Activated CD4-positive, CD25-positive, alpha-beta regulatory T cell treated with anti-CD3 and anti-CD28 coated beads, Interleukin-2, amount 50 U/mL, for 16 hours (primary cell): ENCODE measurements around the gene EYA4.

Source experiments
- DNase-seq: peaks from one replicate; pipeline ENCODE4 v3.0.0-alpha.2; 2020; ENCODE audit warnings: low read depth, low spot score

Gene EYA4

DNA sequence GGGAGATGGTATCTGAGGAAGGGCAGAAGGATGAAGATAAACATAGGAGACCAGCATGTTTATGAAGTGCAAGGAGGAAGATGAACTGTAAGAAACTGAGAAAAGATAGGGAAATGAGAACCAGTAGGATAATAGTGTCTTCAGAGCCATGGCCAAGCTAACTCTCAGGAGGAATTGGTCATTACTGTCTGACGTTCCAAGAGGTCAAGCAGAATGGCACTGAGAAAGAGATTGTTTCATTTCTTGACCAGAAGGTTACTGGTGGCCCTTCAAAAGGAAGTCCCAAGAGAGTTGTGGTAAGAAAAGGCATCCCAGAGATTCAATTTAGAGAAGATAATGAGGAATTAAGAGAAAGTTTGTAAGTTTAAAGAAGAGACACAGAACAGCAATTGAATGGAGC, 47.5 kb downstream of the EYA4 start:
- no peak for DNase-seq

- no peak for DNase-seq
Observed at GRCh38 chr6:133289733-133290306, 48.7 kb downstream of the EYA4 start.

GRCh38 chr6:133290930-133291329, 49.8 kb downstream of the EYA4 start:
- DNase-seq, result no peak

DNA sequence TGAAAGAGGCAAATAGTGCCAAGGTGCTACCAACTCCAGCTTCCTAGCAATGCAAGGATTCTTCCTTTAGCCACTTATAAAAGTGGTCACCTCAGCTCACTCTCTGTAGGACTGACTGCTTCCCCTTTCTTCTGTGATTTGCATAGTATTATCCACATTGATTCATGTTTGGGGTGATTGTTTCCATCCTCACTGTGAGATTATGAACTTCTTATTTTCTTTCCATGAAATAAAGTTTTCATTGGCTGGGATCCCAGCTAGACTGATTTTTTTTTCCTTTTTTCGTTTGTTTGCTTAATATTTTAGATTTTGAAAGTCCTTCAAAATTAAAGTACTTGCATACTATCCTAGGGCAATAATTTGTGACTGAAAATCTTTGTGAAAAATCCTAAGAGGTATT, 50.5 kb downstream of the EYA4 start:
- DNase-seq, result no peak

DNA sequence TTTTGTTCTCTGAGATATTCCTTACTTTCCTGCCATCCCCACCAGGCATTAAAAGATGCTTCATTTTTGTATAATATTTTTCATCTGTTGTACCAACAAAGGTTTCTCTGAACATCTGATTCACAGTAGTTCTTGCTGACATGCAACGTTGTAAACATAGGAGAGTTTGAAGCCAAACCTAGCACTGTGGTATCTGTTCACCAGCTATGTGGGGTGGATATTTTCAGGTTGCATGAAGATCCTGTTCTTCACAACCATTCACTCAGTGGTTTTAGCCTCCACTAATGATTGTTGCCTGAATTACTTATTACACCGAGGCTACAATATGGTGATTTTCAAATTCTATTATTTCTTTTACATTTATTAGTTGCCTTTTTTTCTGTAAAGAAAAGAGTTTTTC, 56.5 kb downstream of the EYA4 start:
- no peak for DNase-seq

GRCh38 chr6:133298335-133298734, 57.2 kb downstream of the EYA4 start:
- no peak for DNase-seq

DNA sequence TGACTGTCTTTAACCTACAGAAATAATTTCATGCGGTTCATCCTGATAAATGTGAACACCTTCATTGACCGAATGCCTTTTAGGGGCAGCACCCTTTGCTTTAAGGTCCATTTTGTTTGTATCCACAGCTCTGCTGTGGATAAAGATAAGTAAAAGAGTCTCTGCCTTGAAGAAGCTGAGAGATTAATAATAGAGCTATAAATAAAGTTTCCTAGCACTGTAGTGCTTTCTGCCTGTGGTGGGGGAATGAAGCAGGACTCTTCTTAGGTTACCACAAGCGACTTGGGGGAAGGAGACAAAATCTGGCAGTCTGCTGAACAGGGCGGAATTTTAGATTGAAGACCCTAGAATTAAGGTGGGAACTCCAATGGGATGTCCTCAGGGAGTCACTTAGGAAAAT, 57.6 kb downstream of the EYA4 start:
- no peak for DNase-seq

DNA sequence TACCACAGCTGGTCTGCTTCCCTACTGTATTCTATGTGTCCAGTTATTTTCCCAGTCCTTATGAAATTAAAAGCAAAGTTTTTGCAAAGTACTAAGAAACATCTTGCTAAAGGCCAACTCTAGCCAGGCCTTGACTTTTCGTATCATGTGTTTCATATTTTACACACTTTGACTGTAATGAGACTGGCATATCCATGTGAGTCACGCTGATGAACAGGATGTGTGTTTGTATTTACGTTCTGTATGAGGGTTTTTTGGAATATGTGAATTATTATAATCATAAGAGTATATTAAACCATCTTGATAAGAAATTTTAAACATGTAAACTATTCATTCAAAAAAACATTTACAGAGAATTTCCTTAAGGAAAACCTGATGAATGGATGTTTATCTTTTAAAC, 59.7 kb downstream of the EYA4 start:
- no peak for DNase-seq

DNA sequence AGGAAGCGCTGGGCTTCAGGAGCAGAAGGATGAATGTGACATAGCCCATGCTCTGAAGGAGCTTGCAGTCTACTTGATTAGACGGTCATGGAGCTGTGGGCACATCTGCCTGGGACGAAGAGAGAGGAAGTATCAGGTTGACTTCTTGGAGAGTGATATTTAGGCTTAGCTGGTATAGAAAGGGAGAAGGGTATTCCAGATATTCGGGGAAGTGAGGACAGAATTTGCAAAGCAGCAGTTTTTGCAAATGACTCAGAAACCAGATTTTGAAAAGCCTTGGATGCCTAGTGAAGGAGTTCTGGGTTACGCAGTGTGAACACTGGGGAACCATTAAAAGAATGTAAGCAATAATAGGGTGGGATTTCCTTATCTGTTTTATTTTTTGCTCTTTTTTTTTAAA, 60.7 kb downstream of the EYA4 start:
- no peak for DNase-seq

GRCh38 chr6:133306931-133307330, 65.8 kb downstream of the EYA4 start:
- DNase-seq, result no peak

DNA sequence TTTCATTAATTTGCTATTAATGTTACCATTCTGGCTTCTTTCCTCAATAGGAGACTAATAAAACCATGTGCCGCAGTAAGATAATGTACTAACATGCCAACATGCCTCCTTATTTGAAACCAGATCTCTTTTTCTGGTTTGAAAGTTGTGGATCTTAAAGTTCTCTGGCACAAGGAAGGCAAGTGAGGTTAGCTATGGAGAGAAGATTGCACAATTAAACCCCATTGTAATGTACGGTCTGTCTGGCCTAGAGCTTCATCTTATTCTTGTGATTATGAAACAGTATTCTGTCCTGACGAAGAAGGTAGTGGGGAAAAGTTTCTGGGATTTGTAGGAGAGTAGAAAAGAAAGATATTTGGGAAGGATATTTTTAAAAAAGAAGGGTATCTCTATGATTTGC, 68.4 kb downstream of the EYA4 start:
- DNase-seq, result no peak

DNA sequence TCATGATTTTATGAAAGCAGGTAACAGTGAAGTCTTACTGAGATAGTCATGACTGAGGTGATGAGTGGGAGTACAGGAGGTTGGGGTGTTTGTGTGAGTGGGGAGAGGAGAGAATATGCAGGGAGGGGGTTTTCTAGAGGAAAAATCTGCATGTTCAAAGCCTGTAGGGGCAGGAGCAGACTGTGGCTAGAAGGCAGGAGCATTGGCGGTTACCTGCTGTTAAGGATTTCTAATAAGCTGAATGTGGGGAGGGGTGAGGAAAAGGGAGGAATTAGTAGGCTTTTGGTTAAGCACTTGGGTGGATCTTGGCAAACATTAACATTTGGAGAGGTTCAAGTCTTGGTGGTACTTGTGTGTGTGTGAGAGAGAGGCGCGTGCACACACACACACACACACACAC, 70.8 kb downstream of the EYA4 start:
- DNase-seq, result no peak

GRCh38 chr6:133313068-133313467, 71.9 kb downstream of the EYA4 start:
- no peak for DNase-seq

- DNase-seq, result no peak
Observed at GRCh38 chr6:133314947-133315346, 73.8 kb downstream of the EYA4 start.

GRCh38 chr6:133315811-133316210, 74.7 kb downstream of the EYA4 start:
- no peak for DNase-seq

- DNase-seq, result no peak
Observed at GRCh38 chr6:133317704-133318103, 76.5 kb downstream of the EYA4 start.

DNA sequence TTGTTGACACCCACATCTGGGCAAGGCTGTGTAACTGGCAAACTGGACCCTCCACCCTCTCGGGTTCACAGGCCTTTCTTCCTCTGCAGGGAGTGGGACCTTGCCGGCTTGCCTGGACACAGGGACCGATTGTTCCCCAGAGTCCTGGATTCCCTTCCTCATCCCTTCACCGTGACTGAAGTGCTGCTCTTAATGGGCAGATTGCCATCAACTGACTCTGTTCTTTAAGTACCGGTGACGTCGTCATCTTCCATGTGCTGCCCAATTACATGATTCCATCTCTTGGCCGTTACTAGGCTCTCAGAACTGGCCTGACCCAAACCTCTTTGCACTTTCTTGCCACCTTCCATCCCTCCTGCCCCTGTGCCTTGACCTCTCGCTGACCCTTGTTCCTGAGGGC, 85.4 kb downstream of the EYA4 start:
- no peak for DNase-seq

GRCh38 chr6:133333852-133334251, 92.7 kb downstream of the EYA4 start:
- no peak for DNase-seq

DNA sequence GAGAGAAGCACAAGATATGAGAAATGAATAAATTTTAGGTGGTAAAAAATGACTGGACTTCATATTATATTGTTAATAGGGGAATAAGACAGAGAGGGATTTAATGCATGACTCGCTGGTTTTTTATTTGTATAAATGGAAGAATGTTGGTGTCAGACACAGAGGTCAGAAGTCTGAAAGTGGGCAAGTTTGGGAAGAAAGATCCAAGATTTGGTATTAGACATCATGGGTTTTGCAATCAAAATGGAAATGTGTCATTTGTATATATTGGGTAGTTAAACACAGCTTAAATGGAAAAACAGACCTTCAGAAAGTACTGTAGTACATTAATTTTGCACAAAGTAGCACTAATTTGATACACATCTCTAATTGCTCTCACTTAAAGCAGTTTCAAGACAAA, 96.2 kb downstream of the EYA4 start:
- DNase-seq, result no peak

- DNase-seq, result no peak
Observed at GRCh38 chr6:133339543-133340384, 98.6 kb downstream of the EYA4 start.

DNA sequence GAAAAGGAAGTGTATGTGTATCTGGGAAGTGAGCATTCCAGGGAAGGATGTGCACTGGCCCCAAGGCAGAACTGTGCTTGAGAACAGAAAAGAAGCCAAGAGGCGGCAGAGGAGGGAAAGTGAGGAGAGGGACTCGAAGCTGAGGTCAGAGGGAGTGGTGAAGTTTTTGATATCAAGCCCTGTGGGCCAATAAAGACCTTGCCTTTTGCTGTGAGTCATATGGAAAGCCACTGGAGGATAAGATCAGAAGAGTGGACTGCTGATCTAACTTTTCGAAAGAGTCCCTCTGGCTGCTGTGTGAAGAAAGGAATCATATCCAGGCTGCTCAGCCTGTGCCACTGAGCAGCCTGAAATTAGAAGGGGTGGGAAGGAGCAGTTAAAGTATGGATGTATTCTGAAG, 99.4 kb downstream of the EYA4 start:
- DNase-seq, result no peak

- no peak for DNase-seq
Observed at GRCh38 chr6:133341607-133342158, 100.5 kb downstream of the EYA4 start.

DNA sequence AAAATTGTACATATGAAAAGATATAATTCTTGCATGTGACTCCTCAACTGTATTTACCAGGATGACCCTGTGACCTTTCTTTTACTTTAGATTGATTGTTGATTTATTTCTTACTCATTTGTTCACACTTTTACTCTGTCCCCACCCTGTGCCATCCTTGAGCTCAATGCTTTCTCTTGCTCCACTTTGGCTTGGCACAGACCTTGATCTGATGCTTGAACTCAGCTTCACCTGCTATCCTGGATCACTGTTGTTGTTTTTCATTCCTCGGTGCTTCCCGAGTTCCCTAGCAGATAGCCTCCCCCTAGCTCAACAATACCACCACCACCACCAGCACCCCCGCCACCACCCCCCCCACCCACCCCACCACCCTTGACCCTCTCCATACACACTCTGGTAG, 102.1 kb downstream of the EYA4 start:
- DNase-seq, result no peak
